ENCODE data around the gene PTPRD.

- TF ChIP-seq CTCF (IDR thresholded peaks at IDR 0.05) (no peak), REST (IDR thresholded peaks at IDR 0.05; ENCODE audit: insufficient read depth in 1 of 2, low read depth in 2 of 2, low read length in 1 of 2) (no peak)
Observed at GRCh38 chr9:10032166-10032565, 580.6 kb downstream of the PTPRD start.
